ENCODE results near the gene HLA-DRA.
"Not testable (repeated sequence)": the region's sequence is repeated elsewhere in the genome, so short reads cannot be mapped to it uniquely, and the experiment has no call there.

Gene HLA-DRA

GRCh38 chr6:32431142-32431541 lies 8.5 kb upstream of the HLA-DRA start:
- H3K4me1 ChIP-seq (ENCODE audit: control insufficient read depth, insufficient read depth, low read length) = no peaks in the 10 kb centered on the region
- no peak overlapping the region for H3K27ac ChIP-seq (ENCODE audit: insufficient read depth, low read depth, low read length, poor library complexity, severe bottlenecking)
- H3K27me3 ChIP-seq (ENCODE audit: control insufficient read depth, insufficient read depth, low read length, poor library complexity, severe bottlenecking) = no peaks in the 10 kb centered on the region
- no peaks in the 10 kb centered on the region for H3K9me3 ChIP-seq (ENCODE audit: control insufficient read depth, low read length)
- no peak overlapping the region for H3K4me3 ChIP-seq (ENCODE audit: insufficient read depth, low read depth, low read length)
- H3K36me3 ChIP-seq (ENCODE audit: control insufficient read depth, insufficient read depth, low read length) = no peaks in the 10 kb centered on the region
- 79 to 83% methylated on average over 3 of the region's 3 CpGs for WGBS, 2 experiments

- no peaks in the 10 kb centered on the region for H3K36me3 ChIP-seq (ENCODE audit: control insufficient read depth, insufficient read depth, low read length)
- no peak overlapping the region for H3K27ac ChIP-seq (ENCODE audit: insufficient read depth, low read depth, low read length, poor library complexity, severe bottlenecking)
- no peak overlapping the region for H3K4me3 ChIP-seq (ENCODE audit: insufficient read depth, low read depth, low read length)
- no peaks in the 10 kb centered on the region for H3K9me3 ChIP-seq (ENCODE audit: control insufficient read depth, low read length)
- WGBS, 2 experiments = no CpG with 5 or more reads among the region's 1 CpG
- H3K27me3 ChIP-seq (ENCODE audit: control insufficient read depth, insufficient read depth, low read length, poor library complexity, severe bottlenecking) = no peaks in the 10 kb centered on the region
- no peaks in the 10 kb centered on the region for H3K4me1 ChIP-seq (ENCODE audit: control insufficient read depth, insufficient read depth, low read length)
Observed at GRCh38 chr6:32432050-32432450, 7.6 kb upstream of the HLA-DRA start.

- not testable (repeated sequence) for H3K9me3 ChIP-seq (ENCODE audit: control insufficient read depth, low read length); H3K27ac ChIP-seq (ENCODE audit: insufficient read depth, low read depth, low read length, poor library complexity, severe bottlenecking); H3K36me3 ChIP-seq (ENCODE audit: control insufficient read depth, insufficient read depth, low read length); H3K4me3 ChIP-seq (ENCODE audit: insufficient read depth, low read depth, low read length); H3K4me1 ChIP-seq (ENCODE audit: control insufficient read depth, insufficient read depth, low read length); H3K27me3 ChIP-seq (ENCODE audit: control insufficient read depth, insufficient read depth, low read length, poor library complexity, severe bottlenecking)
- 84 to 92% methylated on average over 1 of the region's 1 CpG for WGBS, 2 experiments
Observed at GRCh38 chr6:32433950-32434349, 5.7 kb upstream of the HLA-DRA start.

GRCh38 chr6:32436186-32436585 lies 3.5 kb upstream of the HLA-DRA start:
- Histone ChIP-seq H3K27me3 (ENCODE audit: control insufficient read depth, insufficient read depth, low read length, poor library complexity, severe bottlenecking) (no peaks in the 10 kb centered on the region), H3K36me3 (ENCODE audit: control insufficient read depth, insufficient read depth, low read length) (no peaks in the 10 kb centered on the region), H3K4me1 (ENCODE audit: control insufficient read depth, insufficient read depth, low read length) (no peaks in the 10 kb centered on the region), H3K9me3 (ENCODE audit: control insufficient read depth, low read length) (no peaks in the 10 kb centered on the region), H3K4me3 (ENCODE audit: insufficient read depth, low read depth, low read length) (no peak overlapping the region), H3K27ac (ENCODE audit: insufficient read depth, low read depth, low read length, poor library complexity, severe bottlenecking) (no peak overlapping the region)
- WGBS, 2 experiments = 68 to 82% methylated on average over 2 to 3 of the region's 4 CpGs

- Histone ChIP-seq H3K27me3 (ENCODE audit: control insufficient read depth, insufficient read depth, low read length, poor library complexity, severe bottlenecking) (no peaks in the 10 kb centered on the region), H3K36me3 (ENCODE audit: control insufficient read depth, insufficient read depth, low read length) (no peaks in the 10 kb centered on the region), H3K27ac (ENCODE audit: insufficient read depth, low read depth, low read length, poor library complexity, severe bottlenecking) (no peak overlapping the region), H3K4me1 (ENCODE audit: control insufficient read depth, insufficient read depth, low read length) (no peaks in the 10 kb centered on the region), H3K9me3 (ENCODE audit: control insufficient read depth, low read length) (no peaks in the 10 kb centered on the region), H3K4me3 (ENCODE audit: insufficient read depth, low read depth, low read length) (no peak overlapping the region)
- 80 to 86% methylated on average over 2 of the region's 2 CpGs for WGBS, 2 experiments
Observed at GRCh38 chr6:32436995-32437836, 2.5 kb upstream of the HLA-DRA start.

- Histone ChIP-seq H3K27ac (ENCODE audit: insufficient read depth, low read depth, low read length, poor library complexity, severe bottlenecking) (no peak overlapping the region), H3K9me3 (ENCODE audit: control insufficient read depth, low read length) (no peaks in the 10 kb centered on the region), H3K4me1 (ENCODE audit: control insufficient read depth, insufficient read depth, low read length) (no peaks in the 10 kb centered on the region), H3K4me3 (ENCODE audit: insufficient read depth, low read depth, low read length) (no peak overlapping the region), H3K27me3 (ENCODE audit: control insufficient read depth, insufficient read depth, low read length, poor library complexity, severe bottlenecking) (no peaks in the 10 kb centered on the region), H3K36me3 (ENCODE audit: control insufficient read depth, insufficient read depth, low read length) (no peaks in the 10 kb centered on the region)
- WGBS, 2 experiments = 83 to 100% methylated on average over 1 of the region's 1 CpG
Observed at GRCh38 chr6:32439139-32439538, 548 bp upstream of the HLA-DRA start.

GRCh38 chr6:32442243-32442667 lies 2.6 kb downstream of the HLA-DRA start:
- no peaks in the 10 kb centered on the region for H3K9me3 ChIP-seq (ENCODE audit: control insufficient read depth, low read length)
- H3K27ac ChIP-seq (ENCODE audit: insufficient read depth, low read depth, low read length, poor library complexity, severe bottlenecking) = no peak overlapping the region
- no peak overlapping the region for H3K4me3 ChIP-seq (ENCODE audit: insufficient read depth, low read depth, low read length)
- H3K27me3 ChIP-seq (ENCODE audit: control insufficient read depth, insufficient read depth, low read length, poor library complexity, severe bottlenecking) = no peaks in the 10 kb centered on the region
- no peaks in the 10 kb centered on the region for H3K4me1 ChIP-seq (ENCODE audit: control insufficient read depth, insufficient read depth, low read length)
- 81 to 83% methylated on average over 7 of the region's 7 CpGs for WGBS, 2 experiments
- H3K36me3 ChIP-seq (ENCODE audit: control insufficient read depth, insufficient read depth, low read length) = no peaks in the 10 kb centered on the region

- 72 to 73% methylated on average over 8 of the region's 8 CpGs for WGBS, 2 experiments
- H3K27ac ChIP-seq (ENCODE audit: insufficient read depth, low read depth, low read length, poor library complexity, severe bottlenecking) = no peak overlapping the region
- no peak overlapping the region for H3K4me3 ChIP-seq (ENCODE audit: insufficient read depth, low read depth, low read length)
- H3K36me3 ChIP-seq (ENCODE audit: control insufficient read depth, insufficient read depth, low read length) = no peaks in the 10 kb centered on the region
- no peaks in the 10 kb centered on the region for H3K27me3 ChIP-seq (ENCODE audit: control insufficient read depth, insufficient read depth, low read length, poor library complexity, severe bottlenecking)
- H3K4me1 ChIP-seq (ENCODE audit: control insufficient read depth, insufficient read depth, low read length) = no peaks in the 10 kb centered on the region
- H3K9me3 ChIP-seq (ENCODE audit: control insufficient read depth, low read length) = no peaks in the 10 kb centered on the region
Observed at GRCh38 chr6:32442977-32443552, 3.4 kb downstream of the HLA-DRA start.

- no peaks in the 10 kb centered on the region for H3K27me3 ChIP-seq (ENCODE audit: control insufficient read depth, insufficient read depth, low read length, poor library complexity, severe bottlenecking)
- no peak overlapping the region for H3K27ac ChIP-seq (ENCODE audit: insufficient read depth, low read depth, low read length, poor library complexity, severe bottlenecking)
- no peaks in the 10 kb centered on the region for H3K9me3 ChIP-seq (ENCODE audit: control insufficient read depth, low read length)
- H3K4me1 ChIP-seq (ENCODE audit: control insufficient read depth, insufficient read depth, low read length) = no peaks in the 10 kb centered on the region
- H3K36me3 ChIP-seq (ENCODE audit: control insufficient read depth, insufficient read depth, low read length) = no peaks in the 10 kb centered on the region
- H3K4me3 ChIP-seq (ENCODE audit: insufficient read depth, low read depth, low read length) = no peak overlapping the region
- WGBS, 2 experiments = 90 to 93% methylated on average over 2 of the region's 2 CpGs
Observed at GRCh38 chr6:32444433-32444832, 4.7 kb downstream of the HLA-DRA start.

- H3K4me1 ChIP-seq (ENCODE audit: control insufficient read depth, insufficient read depth, low read length) = no peaks in the 10 kb centered on the region
- H3K4me3 ChIP-seq (ENCODE audit: insufficient read depth, low read depth, low read length) = no peak overlapping the region
- no peaks in the 10 kb centered on the region for H3K9me3 ChIP-seq (ENCODE audit: control insufficient read depth, low read length)
- no peak overlapping the region for H3K27ac ChIP-seq (ENCODE audit: insufficient read depth, low read depth, low read length, poor library complexity, severe bottlenecking)
- no peaks in the 10 kb centered on the region for H3K27me3 ChIP-seq (ENCODE audit: control insufficient read depth, insufficient read depth, low read length, poor library complexity, severe bottlenecking)
- no peaks in the 10 kb centered on the region for H3K36me3 ChIP-seq (ENCODE audit: control insufficient read depth, insufficient read depth, low read length)
- 66 to 81% methylated on average over 2 to 3 of the region's 3 CpGs for WGBS, 2 experiments
Observed at GRCh38 chr6:32445321-32445854, 5.7 kb downstream of the HLA-DRA start.

All from ectodermal cell (in vitro differentiated cells).